ENCODE results near the gene ERCC4.
A peak's percentile ranks its signal among the peaks of the same experiment; 100 is the strongest.

The ERCC4 gene

DNA sequence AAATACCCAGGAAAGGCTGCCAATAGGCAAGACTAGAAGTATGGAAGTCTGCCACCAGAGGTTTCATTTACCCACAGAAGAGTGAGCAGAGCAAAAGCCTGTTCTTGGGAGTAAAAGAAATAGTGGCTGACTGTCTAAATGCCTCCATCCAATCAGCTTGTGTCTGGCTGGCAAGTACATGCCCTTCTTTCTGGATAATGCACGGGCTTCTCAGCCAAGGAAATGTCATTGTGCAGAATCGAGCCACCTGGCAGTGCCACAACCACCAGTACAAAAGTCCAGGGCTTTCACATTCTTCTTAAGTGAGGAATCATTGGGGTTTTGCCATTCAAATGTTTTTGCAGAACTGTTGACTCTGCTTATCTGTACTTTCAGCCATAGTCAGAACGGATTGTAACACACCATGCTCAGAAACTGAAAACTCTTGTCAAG lies 10.1 kb upstream of the ERCC4 start:
- Histone ChIP-seq H3K27ac (ENCODE audit: low read length) (peak overlapping the region; percentile 49), H3K27me3 (ENCODE audit: control insufficient read depth in 1 of 2, insufficient read depth in 2 of 2, low read length in 2 of 2) (no peaks in the 10 kb centered on the region), H3K4me3 (ENCODE audit: low read length in 2 of 2) (no peak overlapping the region), H3K9ac (ENCODE audit: low read length in 2 of 2) (no peak overlapping the region), H3K4me1 (ENCODE audit: control insufficient read depth, insufficient read depth, low read length) (peaks cover 6% of the 10 kb centered on the region), H3K9me3 (ENCODE audit: control insufficient read depth in 2 of 2, low read length in 2 of 2) (no peaks in the 10 kb centered on the region), H3K36me3 (ENCODE audit: control insufficient read depth in 2 of 2, insufficient read depth in 2 of 2, low read length in 2 of 2) (no peaks in the 10 kb centered on the region)

DNA sequence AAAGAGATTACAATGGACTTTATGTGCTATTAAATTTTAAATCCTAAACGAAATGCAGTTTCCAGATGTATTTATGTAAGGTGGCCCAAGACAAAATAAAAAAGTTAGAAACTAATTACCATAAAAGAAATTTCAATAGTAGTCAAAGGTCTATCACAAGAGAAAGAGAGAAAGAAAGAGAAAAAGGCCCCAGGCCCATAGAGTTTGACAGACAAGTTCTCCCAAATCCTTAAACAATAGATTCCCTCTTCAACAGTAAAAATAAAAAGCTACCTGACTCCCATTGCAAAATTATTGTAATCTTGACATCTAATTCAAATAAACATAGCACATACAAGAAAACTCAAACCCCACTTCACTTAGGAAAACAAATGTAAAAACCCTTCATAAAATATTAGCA lies 8.6 kb upstream of the ERCC4 start:
- Histone ChIP-seq H3K9ac (ENCODE audit: low read length in 2 of 2) (no peak overlapping the region), H3K27me3 (ENCODE audit: control insufficient read depth in 1 of 2, insufficient read depth in 2 of 2, low read length in 2 of 2) (no peaks in the 10 kb centered on the region), H3K36me3 (ENCODE audit: control insufficient read depth in 2 of 2, insufficient read depth in 2 of 2, low read length in 2 of 2) (no peaks in the 10 kb centered on the region), H3K4me1 (ENCODE audit: control insufficient read depth, insufficient read depth, low read length) (peaks cover 6% of the 10 kb centered on the region), H3K27ac (ENCODE audit: low read length) (no peak overlapping the region), H3K9me3 (ENCODE audit: control insufficient read depth in 2 of 2, low read length in 2 of 2) (no peaks in the 10 kb centered on the region), H3K4me3 (ENCODE audit: low read length in 2 of 2) (no peak overlapping the region)

DNA sequence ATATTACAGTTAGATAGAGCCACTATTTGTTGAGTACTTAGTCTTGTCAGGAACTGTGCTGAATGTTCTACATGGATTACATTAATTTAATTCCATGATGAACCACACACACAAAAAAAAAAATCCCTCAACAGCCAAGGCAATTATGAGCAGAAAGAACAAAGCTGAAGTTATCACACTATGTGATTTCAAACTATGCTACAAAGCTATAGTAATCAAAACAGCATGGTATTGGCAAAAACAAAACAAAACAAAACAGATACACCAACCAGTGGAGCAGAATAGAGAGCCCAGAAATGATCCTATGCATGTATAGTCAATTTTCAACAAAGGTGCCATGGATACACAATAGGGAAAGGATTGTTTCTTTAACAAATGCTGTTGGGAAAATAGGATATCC lies 8.1 kb upstream of the ERCC4 start:
- H3K4me1 ChIP-seq (ENCODE audit: control insufficient read depth, insufficient read depth, low read length): peaks cover 6% of the 10 kb centered on the region
- no peaks in the 10 kb centered on the region for H3K9me3 ChIP-seq (ENCODE audit: control insufficient read depth in 2 of 2, low read length in 2 of 2)
- H3K27me3 ChIP-seq (ENCODE audit: control insufficient read depth in 1 of 2, insufficient read depth in 2 of 2, low read length in 2 of 2): no peaks in the 10 kb centered on the region
- H3K4me3 ChIP-seq (ENCODE audit: low read length in 2 of 2): no peak overlapping the region
- no peaks in the 10 kb centered on the region for H3K36me3 ChIP-seq (ENCODE audit: control insufficient read depth in 2 of 2, insufficient read depth in 2 of 2, low read length in 2 of 2)
- no peak overlapping the region for H3K9ac ChIP-seq (ENCODE audit: low read length in 2 of 2)
- no peak overlapping the region for H3K27ac ChIP-seq (ENCODE audit: low read length)

DNA sequence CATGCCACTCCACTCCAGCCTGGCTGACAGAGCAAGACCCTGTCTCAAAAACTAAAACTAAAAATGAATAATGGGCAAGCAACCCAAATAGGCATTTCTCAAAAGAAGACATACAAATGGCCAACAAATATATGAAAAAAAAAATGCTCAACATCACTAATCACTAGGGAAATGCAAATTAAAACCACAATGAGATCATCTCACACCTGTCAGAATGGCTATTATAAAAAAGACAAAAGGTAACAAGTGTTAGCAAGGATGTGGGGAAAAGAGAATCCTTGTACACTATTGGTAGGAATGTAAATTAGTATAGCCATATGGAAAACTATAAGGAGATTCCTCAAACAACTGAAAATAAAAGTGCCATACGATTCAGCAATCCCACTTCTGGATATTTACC lies 7.1 kb upstream of the ERCC4 start:
- H3K36me3 ChIP-seq (ENCODE audit: control insufficient read depth in 2 of 2, insufficient read depth in 2 of 2, low read length in 2 of 2): no peaks in the 10 kb centered on the region
- peaks cover 6% of the 10 kb centered on the region for H3K4me1 ChIP-seq (ENCODE audit: control insufficient read depth, insufficient read depth, low read length)
- no peaks in the 10 kb centered on the region for H3K9me3 ChIP-seq (ENCODE audit: control insufficient read depth in 2 of 2, low read length in 2 of 2)
- H3K27ac ChIP-seq (ENCODE audit: low read length): no peak overlapping the region
- H3K9ac ChIP-seq (ENCODE audit: low read length in 2 of 2): no peak overlapping the region
- H3K27me3 ChIP-seq (ENCODE audit: control insufficient read depth in 1 of 2, insufficient read depth in 2 of 2, low read length in 2 of 2): no peaks in the 10 kb centered on the region
- no peak overlapping the region for H3K4me3 ChIP-seq (ENCODE audit: low read length in 2 of 2)

DNA sequence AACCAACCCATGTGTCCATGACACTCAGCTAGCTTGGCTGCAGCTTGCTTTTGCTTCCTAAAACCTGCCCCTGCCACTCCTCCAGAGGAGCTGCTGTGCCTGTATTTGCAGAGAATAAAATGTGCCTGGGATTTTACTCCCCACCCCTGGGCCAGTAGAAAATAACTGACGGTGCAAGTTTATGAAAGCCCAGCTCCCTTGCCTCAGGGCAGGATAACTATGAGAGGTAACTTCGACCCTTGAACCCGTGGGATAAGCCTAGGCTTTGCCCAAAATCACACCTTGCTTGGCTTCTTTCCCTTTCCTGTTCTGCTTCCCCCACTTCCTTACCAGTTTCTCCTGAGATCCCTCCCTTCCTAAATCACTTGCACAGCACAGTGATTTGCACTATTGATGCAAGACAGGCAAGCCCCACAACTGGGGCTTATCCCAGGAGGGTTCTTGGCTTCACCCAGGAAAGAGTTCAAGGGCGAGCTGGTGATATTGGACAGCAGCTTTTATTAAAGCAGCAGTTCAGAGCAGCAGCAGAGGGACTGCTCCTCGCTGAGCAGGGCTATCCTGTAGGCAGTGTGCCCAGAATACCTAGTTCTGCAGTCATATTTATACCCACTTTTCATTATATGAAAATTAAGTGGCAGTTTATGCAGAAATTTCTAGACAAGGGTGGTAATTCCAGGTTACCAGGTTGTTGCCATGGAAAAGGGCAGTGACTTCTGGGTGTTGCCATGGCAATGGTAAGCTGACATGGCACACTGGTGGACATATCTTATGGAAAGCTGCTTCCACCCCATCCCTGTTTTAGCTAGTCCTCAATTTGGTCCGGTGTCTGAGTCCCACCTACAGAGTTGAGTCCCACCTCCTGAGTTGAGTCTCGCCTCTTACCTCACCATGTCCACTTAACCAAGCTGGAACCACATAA lies 6.3 kb upstream of the ERCC4 start:
- H3K36me3 ChIP-seq (ENCODE audit: control insufficient read depth in 2 of 2, insufficient read depth in 2 of 2, low read length in 2 of 2): no peaks in the 10 kb centered on the region
- no peak overlapping the region for H3K9ac ChIP-seq (ENCODE audit: low read length in 2 of 2)
- peaks cover 6% of the 10 kb centered on the region for H3K4me1 ChIP-seq (ENCODE audit: control insufficient read depth, insufficient read depth, low read length)
- H3K27me3 ChIP-seq (ENCODE audit: control insufficient read depth in 1 of 2, insufficient read depth in 2 of 2, low read length in 2 of 2): no peaks in the 10 kb centered on the region
- no peak overlapping the region for H3K4me3 ChIP-seq (ENCODE audit: low read length in 2 of 2)
- H3K9me3 ChIP-seq (ENCODE audit: control insufficient read depth in 2 of 2, low read length in 2 of 2): no peaks in the 10 kb centered on the region
- H3K27ac ChIP-seq (ENCODE audit: low read length): no peak overlapping the region

DNA sequence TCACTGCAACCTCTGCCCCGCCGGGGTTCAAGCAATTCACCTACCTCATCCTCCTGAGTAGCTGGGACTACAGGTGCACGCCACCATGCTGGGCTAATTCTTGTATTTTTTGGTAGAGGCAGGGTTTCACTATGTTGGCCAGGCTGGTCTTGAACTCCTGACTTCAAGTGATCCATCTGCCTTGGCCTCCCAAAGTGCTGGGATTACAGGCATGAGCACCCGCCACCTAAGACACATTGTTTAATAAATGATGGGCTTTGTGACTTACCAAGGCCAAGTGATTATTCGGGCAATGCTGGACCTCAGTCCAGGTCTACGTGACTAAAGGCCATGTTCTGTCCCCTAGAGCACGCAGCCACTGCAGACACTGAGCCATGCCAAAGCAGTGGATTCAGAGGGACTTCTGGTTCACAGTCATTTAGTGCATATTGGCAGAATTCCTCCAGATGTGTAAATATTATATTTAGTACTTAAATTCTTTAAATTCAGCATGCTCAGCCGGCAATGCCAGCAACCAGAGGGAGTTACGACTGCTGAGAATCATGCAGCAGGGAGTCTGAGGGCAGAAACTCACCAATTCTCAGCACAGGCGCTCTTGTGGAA lies 4.8 kb upstream of the ERCC4 start:
- Histone ChIP-seq H3K27ac (ENCODE audit: low read length) (no peak overlapping the region), H3K9ac (ENCODE audit: low read length in 2 of 2) (no peak overlapping the region), H3K36me3 (ENCODE audit: control insufficient read depth in 2 of 2, insufficient read depth in 2 of 2, low read length in 2 of 2) (no peaks in the 10 kb centered on the region), H3K4me3 (ENCODE audit: low read length in 2 of 2) (no peak overlapping the region), H3K4me1 (ENCODE audit: control insufficient read depth, insufficient read depth, low read length) (peaks cover 9% of the 10 kb centered on the region), H3K9me3 (ENCODE audit: control insufficient read depth in 2 of 2, low read length in 2 of 2) (no peaks in the 10 kb centered on the region), H3K27me3 (ENCODE audit: control insufficient read depth in 1 of 2, insufficient read depth in 2 of 2, low read length in 2 of 2) (no peaks in the 10 kb centered on the region)

DNA sequence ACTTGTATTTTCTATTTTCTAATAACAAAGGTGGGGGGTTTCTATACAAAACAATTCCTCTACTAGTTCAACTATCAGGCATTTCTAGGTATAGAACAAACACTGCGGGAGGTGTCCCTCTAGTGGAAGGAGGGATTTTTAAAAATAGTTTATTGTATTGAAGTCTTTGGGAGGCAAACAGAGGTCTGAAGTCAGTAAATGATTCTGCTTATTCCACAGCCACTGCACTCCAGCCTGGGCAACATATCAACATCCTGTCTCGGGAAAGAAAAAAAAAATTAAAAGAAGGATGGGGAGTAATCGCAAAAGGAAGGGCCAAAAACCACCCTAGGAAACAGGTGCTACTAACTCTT lies 648 bp upstream of the ERCC4 start:
- Histone ChIP-seq H3K9ac (ENCODE audit: low read length in 2 of 2) (peak overlapping the region; percentile 55 to 62), H3K27me3 (ENCODE audit: control insufficient read depth in 1 of 2, insufficient read depth in 2 of 2, low read length in 2 of 2) (no peaks in the 10 kb centered on the region), H3K4me3 (ENCODE audit: low read length in 2 of 2) (peak overlapping the region; percentile 42 to 98), H3K27ac (ENCODE audit: low read length) (peak overlapping the region; percentile 53), H3K9me3 (ENCODE audit: control insufficient read depth in 2 of 2, low read length in 2 of 2) (no peaks in the 10 kb centered on the region), H3K4me1 (ENCODE audit: control insufficient read depth, insufficient read depth, low read length) (peaks cover 14% of the 10 kb centered on the region), H3K36me3 (ENCODE audit: control insufficient read depth in 2 of 2, insufficient read depth in 2 of 2, low read length in 2 of 2) (peaks cover 3 to 4% of the 10 kb centered on the region in 2 donors)

DNA sequence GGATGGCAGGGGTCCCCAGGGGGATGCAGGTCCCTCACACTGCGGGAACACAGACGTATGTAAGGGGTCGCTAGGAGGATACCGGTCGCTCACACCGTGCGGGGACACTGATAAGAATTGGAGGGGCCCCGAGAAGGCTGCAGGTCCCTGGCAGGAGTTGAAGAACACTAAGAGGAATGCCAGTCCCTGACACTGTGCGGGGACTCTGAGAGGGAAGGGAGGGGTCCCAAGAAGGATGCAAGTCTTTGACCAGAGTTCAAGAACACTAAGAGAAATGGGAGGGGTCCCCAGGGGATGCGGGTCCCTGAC lies 510 bp downstream of the ERCC4 start:
- Histone ChIP-seq H3K9me3 (ENCODE audit: control insufficient read depth in 2 of 2, low read length in 2 of 2) (no peaks in the 10 kb centered on the region), H3K4me3 (ENCODE audit: low read length in 2 of 2) (peak overlapping the region; percentile 98), H3K36me3 (ENCODE audit: control insufficient read depth in 2 of 2, insufficient read depth in 2 of 2, low read length in 2 of 2) (peaks cover 4 to 6% of the 10 kb centered on the region in 2 donors), H3K4me1 (ENCODE audit: control insufficient read depth, insufficient read depth, low read length) (peaks cover 14% of the 10 kb centered on the region), H3K27ac (ENCODE audit: low read length) (peak overlapping the region; percentile 53), H3K27me3 (ENCODE audit: control insufficient read depth in 1 of 2, insufficient read depth in 2 of 2, low read length in 2 of 2) (no peaks in the 10 kb centered on the region), H3K9ac (ENCODE audit: low read length in 2 of 2) (peak overlapping the region; percentile 95 to 98)

DNA sequence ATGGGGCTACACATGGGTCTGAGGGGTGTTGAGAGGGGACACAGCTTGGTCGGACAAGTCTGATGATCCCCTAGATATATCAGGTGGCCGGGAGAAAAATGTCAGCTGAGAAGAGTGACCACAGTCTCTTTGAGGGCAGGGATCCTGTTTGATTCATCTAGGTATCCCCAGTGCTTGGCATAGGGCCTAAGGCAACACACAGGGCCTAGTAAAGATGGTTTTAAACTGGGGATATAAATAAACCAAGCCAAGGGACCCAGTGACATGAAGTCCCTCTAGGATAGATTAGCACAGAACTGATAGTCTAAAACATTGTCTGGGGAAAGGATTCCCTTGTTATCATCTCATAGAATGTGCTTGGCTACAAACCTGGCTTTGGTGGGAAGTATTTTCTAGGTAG lies 1.4 kb downstream of the ERCC4 start:
- Histone ChIP-seq H3K9me3 (ENCODE audit: control insufficient read depth in 2 of 2, low read length in 2 of 2) (no peaks in the 10 kb centered on the region), H3K27ac (ENCODE audit: low read length) (no peak overlapping the region), H3K9ac (ENCODE audit: low read length in 2 of 2) (peak overlapping the region in 1 of 2 donors; percentile 22)

DNA sequence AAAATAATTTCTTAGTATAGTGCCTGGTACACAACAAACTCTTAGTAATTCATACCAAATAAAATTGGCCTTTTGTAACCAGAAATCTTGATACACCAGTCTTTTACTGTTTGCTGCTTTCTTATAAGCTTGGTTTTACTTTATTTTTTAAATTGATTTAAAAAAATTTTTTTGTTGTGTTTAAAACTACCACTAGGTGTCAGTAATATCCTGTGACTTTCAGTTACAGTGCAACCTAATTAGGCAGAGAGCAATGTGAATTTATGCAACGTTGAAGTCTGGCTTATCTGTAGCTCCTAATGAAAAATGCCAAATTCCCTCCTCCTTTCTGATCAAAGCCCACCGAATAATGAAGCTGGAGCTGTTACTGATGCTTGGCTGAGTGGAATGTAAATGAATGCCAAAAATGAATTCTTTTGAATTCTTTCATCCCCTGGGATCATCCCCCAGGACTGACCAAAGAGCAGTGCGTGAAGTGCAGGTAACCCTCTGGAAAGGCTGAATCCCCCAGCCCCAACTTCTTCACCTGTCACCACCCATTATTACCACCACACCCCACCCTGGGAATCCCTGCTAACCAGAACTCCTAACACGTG lies 3.8 kb downstream of the ERCC4 start:
- Histone ChIP-seq H3K4me3 (ENCODE audit: low read length in 2 of 2) (no peak overlapping the region), H3K27me3 (ENCODE audit: control insufficient read depth in 1 of 2, insufficient read depth in 2 of 2, low read length in 2 of 2) (no peaks in the 10 kb centered on the region), H3K9me3 (ENCODE audit: control insufficient read depth in 2 of 2, low read length in 2 of 2) (no peaks in the 10 kb centered on the region), H3K27ac (ENCODE audit: low read length) (no peak overlapping the region), H3K4me1 (ENCODE audit: control insufficient read depth, insufficient read depth, low read length) (peaks cover 14% of the 10 kb centered on the region), H3K36me3 (ENCODE audit: control insufficient read depth in 2 of 2, insufficient read depth in 2 of 2, low read length in 2 of 2) (peaks cover 4 to 13% of the 10 kb centered on the region in 2 donors), H3K9ac (ENCODE audit: low read length in 2 of 2) (no peak overlapping the region)

More for the DNA sequence above, 1.4 kb downstream of the ERCC4 start:
- no peak overlapping the region for H3K4me3 ChIP-seq (ENCODE audit: low read length in 2 of 2)
- H3K4me1 ChIP-seq (ENCODE audit: control insufficient read depth, insufficient read depth, low read length): peaks cover 14% of the 10 kb centered on the region
- H3K36me3 ChIP-seq (ENCODE audit: control insufficient read depth in 2 of 2, insufficient read depth in 2 of 2, low read length in 2 of 2): peaks cover 4 to 10% of the 10 kb centered on the region in 2 donors
- H3K27me3 ChIP-seq (ENCODE audit: control insufficient read depth in 1 of 2, insufficient read depth in 2 of 2, low read length in 2 of 2): no peaks in the 10 kb centered on the region

DNA sequence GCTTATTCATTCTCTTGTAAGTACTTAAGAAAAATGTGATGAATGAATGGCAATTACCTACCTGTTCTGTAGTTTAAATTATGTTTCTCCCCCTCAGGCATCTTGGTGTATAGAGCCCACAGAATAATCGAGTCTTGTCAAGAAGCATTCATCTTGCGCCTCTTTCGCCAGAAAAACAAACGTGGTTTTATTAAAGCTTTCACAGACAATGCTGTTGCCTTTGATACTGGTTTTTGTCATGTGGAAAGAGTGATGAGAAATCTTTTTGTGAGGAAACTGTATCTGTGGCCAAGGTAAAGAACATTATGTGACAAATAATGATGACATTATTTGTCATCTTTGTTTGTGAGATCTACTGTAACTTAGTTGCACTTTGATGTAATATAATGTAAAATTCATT lies 6.5 kb downstream of the ERCC4 start:
- no peak overlapping the region for H3K9ac ChIP-seq (ENCODE audit: low read length in 2 of 2)
- H3K27me3 ChIP-seq (ENCODE audit: control insufficient read depth in 1 of 2, insufficient read depth in 2 of 2, low read length in 2 of 2): no peaks in the 10 kb centered on the region
- no peak overlapping the region for H3K27ac ChIP-seq (ENCODE audit: low read length)
- peaks cover 4 to 19% of the 10 kb centered on the region in 2 donors for H3K36me3 ChIP-seq (ENCODE audit: control insufficient read depth in 2 of 2, insufficient read depth in 2 of 2, low read length in 2 of 2)
- no peaks in the 10 kb centered on the region for H3K9me3 ChIP-seq (ENCODE audit: control insufficient read depth in 2 of 2, low read length in 2 of 2)
- no peak overlapping the region for H3K4me3 ChIP-seq (ENCODE audit: low read length in 2 of 2)
- peaks cover 4% of the 10 kb centered on the region for H3K4me1 ChIP-seq (ENCODE audit: control insufficient read depth, insufficient read depth, low read length)

Measured in stomach smooth muscle (tissue), 2 donors.